CD4-positive, alpha-beta T cell (primary cell): ENCODE data around the gene METTL9. TPM values are rescaled to one million over a fixed set of nuclear protein-coding genes. Genes with fewer than 3 reads are reported as not detected.
A peak's percentile ranks its signal among the peaks of the same experiment; 100 is the strongest.

ENCODE experiments used
- ATAC-seq: fragments of 200-7000 bp; cut with Tn5 transposase; one replicate; pipeline ENCODE4 v1.10.0; 2022; ENCODE audit warnings: mild to moderate bottlenecking; ENCODE audit not compliant: poor library complexity
- CTCF ChIA-PET: fragments of 350-600 bp; sonication (Branson Sonifier 250); formaldehyde crosslinking; loops from one replicate; lab custom pipeline; 2021; ENCODE audit warnings: antibody characterized with exemption, inconsistent platforms; lab: Charles Lee
- POLR2A ChIA-PET: fragments of 350-600 bp; sonication (Branson Sonifier 250); formaldehyde crosslinking; loops from one replicate; lab custom pipeline; 2021; ENCODE audit warnings: antibody characterized with exemption, inconsistent platforms; lab: Charles Lee
- DNase-seq, 14 experiments: peaks; one replicate each; pipeline ENCODE4 v3.0.0-alpha.2; 2013 to 2020; ENCODE audit warnings: mixed read lengths in 2 of 14
- H3K27ac ChIP-seq, 2 donors: one replicate each; pipeline versions ENCODE4 v1.5.1 to v1.7.0; 2013; ENCODE audit warnings: low read length in 2 of 2, low read depth in 1 of 2, mild to moderate bottlenecking in 1 of 2
- H3K27me3 ChIP-seq, 2 experiments: 1 replicate in 1 of 2; 2 replicates in 1 of 2; pipeline versions ENCODE4 v1.6.1 to v1.7.0; 2013; ENCODE audit warnings: low read length in 2 of 2, control low read depth in 1 of 2, mild to moderate bottlenecking in 1 of 2, moderate library complexity in 1 of 2; ENCODE audit not compliant: insufficient read depth in 2 of 2, control insufficient read depth in 1 of 2
- H3K36me3 ChIP-seq: one replicate; pipeline ENCODE4 v1.6.1; 2013; ENCODE audit warnings: low read length, control low read depth; ENCODE audit not compliant: insufficient read depth
- H3K4me1 ChIP-seq: one replicate; pipeline ENCODE4 v1.6.1; 2013; ENCODE audit warnings: low read length, control low read depth; ENCODE audit not compliant: insufficient read depth
- H3K4me3 ChIP-seq: one replicate; pipeline ENCODE4 v1.5.1; 2013; ENCODE audit warnings: mild to moderate bottlenecking, low read length, moderate library complexity
- H3K9me3 ChIP-seq, 2 experiments: 1 replicate in 1 of 2; 2 replicates in 1 of 2; pipeline versions ENCODE4 v1.6.1 to v1.7.0; 2013; ENCODE audit warnings: low read length in 2 of 2, mild to moderate bottlenecking in 2 of 2, control low read depth in 1 of 2, moderate library complexity in 1 of 2; ENCODE audit not compliant: control insufficient read depth in 1 of 2, insufficient read depth in 1 of 2
- H3K27ac Mint-ChIP-seq: one replicate; pipeline ENCODE4 v1.8.0; 2020; ENCODE audit warnings: mixed read lengths
- H3K27me3 Mint-ChIP-seq: one replicate; pipeline ENCODE4 v1.8.0; 2021; ENCODE audit warnings: mixed read lengths
- H3K36me3 Mint-ChIP-seq: one replicate; pipeline ENCODE4 v1.8.0; 2021; ENCODE audit warnings: low read depth, mixed read lengths
- H3K4me1 Mint-ChIP-seq: one replicate; pipeline ENCODE4 v1.8.0; 2021; ENCODE audit warnings: low read depth, mixed read lengths
- H3K4me3 Mint-ChIP-seq: one replicate; pipeline ENCODE4 v1.8.0; 2020; ENCODE audit warnings: mild to moderate bottlenecking, mixed read lengths
- H3K9me3 Mint-ChIP-seq: one replicate; pipeline ENCODE4 v1.8.0; 2020; ENCODE audit warnings: mixed read lengths
- CTCF ChIP-seq: fragments of 200-600 bp; IDR thresholded peaks from one replicate; pipeline ENCODE4 v1.8.0; 2022; ENCODE audit warnings: antibody characterized with exemption, mild to moderate bottlenecking
- intact Hi-C, 2 experiments: fragments of 100-400 bp; cut with DNase I in 1 of 2; cut with micrococcal nuclease in 1 of 2; formaldehyde crosslinking; loops; one replicate each; pipeline versions ENCODE4 v1.15.1 to v1.9.0; 2023 to 2025; cut with DNase I, micrococcal nuclease
- total RNA-seq, 174 experiments: library from RNA in 2 of 174; stranded (reverse) in 2 of 174; gene quantifications; one replicate each; pipeline ENCODE4 v1.2.3 and lab custom pipeline; 2021 to 2026

The METTL9 gene
- total RNA-seq, 2 experiments from 2014 or later = 78.4 to 86.7 TPM

DNA sequence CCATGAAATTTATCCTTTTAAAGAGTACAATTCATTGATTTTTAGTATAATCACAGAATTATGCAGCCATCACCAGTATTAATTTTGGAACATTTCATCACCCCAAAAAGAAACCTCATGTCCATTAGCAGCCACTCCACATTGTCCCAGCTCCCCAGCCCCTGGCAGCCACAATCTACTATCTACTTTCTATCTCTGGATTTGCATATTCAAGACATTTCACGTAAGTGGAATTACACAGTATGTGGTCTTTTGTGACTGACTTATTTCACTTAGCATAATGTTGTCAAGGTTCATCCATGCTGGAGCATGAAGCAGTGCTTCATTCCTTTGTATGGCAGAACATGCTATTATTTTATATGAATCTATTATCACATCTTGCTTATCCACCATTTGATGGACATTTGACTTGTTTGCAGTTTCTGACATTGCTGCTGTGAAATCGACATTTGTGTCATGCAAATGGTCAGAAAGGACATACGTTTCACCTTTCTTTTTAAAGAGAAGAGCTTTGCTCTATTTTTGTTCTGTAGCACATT is 10.7 kb downstream of the METTL9 start:
- Mint-ChIP-seq H3K4me3 (no peak overlapping the region), H3K36me3 (peaks cover 22% of the 10 kb centered on the region), H3K9me3 (no peaks in the 10 kb centered on the region), H3K4me1 (peaks cover 86% of the 10 kb centered on the region), H3K27me3 (no peaks in the 10 kb centered on the region), H3K27ac (no peak overlapping the region)
- intact Hi-C loops = no loop called here
- Histone ChIP-seq H3K27me3 (no peaks in the 10 kb centered on the region), H3K36me3 (peaks cover 8% of the 10 kb centered on the region), H3K9me3 (no peaks in the 10 kb centered on the region), H3K4me1 (peaks cover 56% of the 10 kb centered on the region), H3K27ac (no peak overlapping the region), H3K4me3 (no peak overlapping the region)
- DNase-seq (no peak), ATAC-seq (no peak)
- ChIA-PET POLR2A (interaction anchor here (1.3 kb wide), 1 partner anchor 13 kb away, joined by 5 read pairs; no protein-coding TSS in a partner anchor), CTCF (interaction anchor here (0.5 to 1.2 kb wide), 2 partner anchors 48 to 90 kb away, joined by 3 read pairs; no protein-coding TSS in a partner anchor)
- TF ChIP-seq CTCF = no peak

DNA sequence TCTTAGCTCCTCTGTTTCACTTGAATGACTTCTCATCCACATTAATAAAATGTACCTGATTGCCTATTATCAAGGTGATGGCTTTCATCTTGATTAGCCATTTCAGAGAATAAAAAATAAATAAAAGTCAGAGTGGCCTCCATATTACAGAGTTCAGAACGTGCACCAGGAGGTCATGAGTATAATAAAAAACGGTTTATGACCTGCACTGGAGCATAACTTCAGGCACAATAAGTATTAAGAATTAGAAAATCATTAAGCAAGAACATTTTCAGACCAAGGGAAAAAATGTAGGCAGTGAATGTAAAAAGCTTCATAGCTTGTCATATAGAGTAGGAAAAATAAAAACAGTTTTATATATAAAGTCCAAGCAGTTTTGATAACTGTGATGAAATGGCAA is 11.4 kb downstream of the METTL9 start:
- Histone ChIP-seq H3K27me3 (no peaks in the 10 kb centered on the region), H3K4me1 (peaks cover 56% of the 10 kb centered on the region), H3K4me3 (no peak overlapping the region), H3K36me3 (peaks cover 8% of the 10 kb centered on the region), H3K27ac (no peak overlapping the region), H3K9me3 (no peaks in the 10 kb centered on the region)
- Mint-ChIP-seq H3K4me3 (no peak overlapping the region), H3K27me3 (no peaks in the 10 kb centered on the region), H3K27ac (no peak overlapping the region), H3K9me3 (no peaks in the 10 kb centered on the region), H3K36me3 (peaks cover 25% of the 10 kb centered on the region), H3K4me1 (peaks cover 88% of the 10 kb centered on the region)
- TF ChIP-seq CTCF = no peak
- DNase-seq (no peak), ATAC-seq (no peak)
- CTCF ChIA-PET = interaction anchor here (0.7 to 1.2 kb wide), 3 partner anchors 46 to 317 kb away, joined by 3 to 4 read pairs (median 3); no protein-coding TSS in a partner anchor
- intact Hi-C loops = no loop called here
- POLR2A ChIA-PET = interaction anchor here (1.1 kb wide), 1 partner anchor 11 kb away, joined by 3 read pairs; no protein-coding TSS in a partner anchor

DNA sequence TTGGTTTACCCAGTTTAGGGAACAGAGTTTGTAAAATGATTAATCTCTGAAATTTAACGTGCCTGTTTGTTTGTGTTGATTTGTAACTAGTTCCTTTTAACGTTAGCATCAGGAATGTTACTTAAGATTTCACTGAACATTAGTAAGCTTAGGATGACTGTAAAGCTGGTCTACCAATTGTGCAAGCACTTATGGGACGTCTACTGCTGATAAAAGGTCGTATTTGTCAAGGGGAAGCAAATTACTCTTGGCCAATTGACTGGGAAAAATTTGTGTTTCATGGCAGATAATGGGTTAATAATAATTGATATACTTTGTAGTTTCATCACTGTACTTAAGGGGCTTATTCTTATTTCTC is 11.8 kb downstream of the METTL9 start:
- Histone ChIP-seq H3K9me3 (no peaks in the 10 kb centered on the region), H3K4me1 (peaks cover 56% of the 10 kb centered on the region), H3K27me3 (no peaks in the 10 kb centered on the region), H3K27ac (no peak overlapping the region), H3K36me3 (peaks cover 8% of the 10 kb centered on the region), H3K4me3 (no peak overlapping the region)
- DNase-seq = peak in 2 of 14 experiments; percentile 29 to 42
- intact Hi-C loops = no loop called here
- Mint-ChIP-seq H3K4me1 (peaks cover 88% of the 10 kb centered on the region), H3K27me3 (no peaks in the 10 kb centered on the region), H3K4me3 (peak overlapping the region; percentile 5), H3K27ac (peak overlapping the region; percentile 42), H3K9me3 (no peaks in the 10 kb centered on the region), H3K36me3 (peaks cover 29% of the 10 kb centered on the region)
- POLR2A ChIA-PET = interaction anchor here (1.1 kb wide), 1 partner anchor 11 kb away, joined by 3 read pairs; no protein-coding TSS in a partner anchor
- CTCF ChIA-PET = interaction anchor here (0.7 to 1.2 kb wide), 3 partner anchors 46 to 317 kb away, joined by 3 to 4 read pairs (median 3); no protein-coding TSS in a partner anchor
- TF ChIP-seq CTCF = no peak
- ATAC-seq = no peak
